MM.1S (cell line): ENCODE results near the gene CHERP.

Experiments
- CTCF ChIP-seq: fragments of 300-600 bp; sonication (generic); IDR thresholded peaks from 2 replicates; pipeline ENCODE4 v1.5.1; 2016; ENCODE audit warnings: antibody characterized with exemption, low read length, mixed read lengths
- EZH2 ChIP-seq: fragments of 300-600 bp; sonication (generic); optimal IDR thresholded peaks from 2 replicates; pipeline ENCODE3; 2017; ENCODE audit warnings: low read depth, mild to moderate bottlenecking, antibody characterized with exemption, low read length, mixed read lengths

GRCh38 chr19:16586991-16587832, 45.0 kb upstream of the CHERP start:
- TF ChIP-seq CTCF (no peak), EZH2 (no peak)
